ENCODE measurements around the gene MTUS2. TPM values are rescaled to one million over a fixed set of nuclear protein-coding genes. Genes with fewer than 3 reads are reported as not detected.
"Not testable (repeated sequence)": the region's sequence is repeated elsewhere in the genome, so short reads cannot be mapped to it uniquely, and the experiment has no call there.

MTUS2 gene
- total RNA-seq, 1 donor from 2014 or later = 0.67 TPM

DNA sequence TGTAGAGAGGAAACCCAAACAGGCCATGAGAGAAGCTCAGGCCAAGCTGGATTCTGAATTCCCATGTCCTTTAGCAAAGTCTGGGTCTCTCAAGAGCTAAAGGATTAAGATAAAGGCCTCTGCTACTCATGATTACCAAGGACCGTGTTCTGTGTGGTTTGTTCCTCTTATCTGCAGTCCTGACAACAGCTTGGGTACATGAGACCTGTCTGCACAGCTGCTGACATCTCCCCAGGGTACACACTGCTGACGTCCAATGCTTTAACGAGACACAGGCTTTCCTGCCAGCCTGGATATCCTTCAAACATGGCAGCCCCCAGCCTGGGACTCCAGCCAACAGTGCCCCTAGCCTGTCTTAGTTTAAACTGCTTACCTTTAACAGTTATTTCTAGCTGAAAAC is 564.3 kb downstream of the MTUS2 start:
- no peak for DNase-seq (ENCODE audit: low spot score)
- no peak overlapping the region for H3K27ac Mint-ChIP-seq
- TF ChIP-seq CTCF (IDR thresholded peaks at IDR 0.05) = no peak
- TF ChIP-seq EZH2 (IDR thresholded peaks at IDR 0.05) = no peak
- no peak for TF ChIP-seq EZH2phosphoT487 (IDR thresholded peaks at IDR 0.05)

GRCh38 chr13:29384871-29385270 is 564.7 kb downstream of the MTUS2 start:
- H3K4me1 Mint-ChIP-seq = no peaks in the 10 kb centered on the region
- Histone ChIP-seq H3K27ac (no peak overlapping the region), H2AFZ (replicated peaks) (no peak overlapping the region), H3K27me3 (no peaks in the 10 kb centered on the region), H3K4me3 (no peak overlapping the region), H3K9ac (no peak overlapping the region), H3K79me2 (ENCODE audit: low read depth) (no peaks in the 10 kb centered on the region), H3K9me3 (ENCODE audit: low read depth) (no peaks in the 10 kb centered on the region), H3K36me3 (no peaks in the 10 kb centered on the region), H3K4me2 (no peak overlapping the region), H4K20me1 (ENCODE audit: low read depth) (no peaks in the 10 kb centered on the region), H3F3A (ENCODE audit: low read depth) (peaks cover 3% of the 10 kb centered on the region), H3K4me1 (no peaks in the 10 kb centered on the region)
- no peaks in the 10 kb centered on the region for H3K9me3 Mint-ChIP-seq
- DNase-seq (ENCODE audit: low spot score) = no peak
- H3K36me3 Mint-ChIP-seq = no peaks in the 10 kb centered on the region
- TF ChIP-seq EZH2 (IDR thresholded peaks at IDR 0.05) = no peak
- H3K27me3 Mint-ChIP-seq (ENCODE audit: insufficient read depth, low read depth) = peaks cover 2% of the 10 kb centered on the region
- no peak overlapping the region for H3K4me3 Mint-ChIP-seq
- no peak overlapping the region for H3K27ac Mint-ChIP-seq

More for the DNA sequence above, 564.3 kb downstream of the MTUS2 start:
- Histone ChIP-seq H2AFZ (replicated peaks) (no peak overlapping the region), H3K79me2 (ENCODE audit: low read depth) (no peaks in the 10 kb centered on the region), H3K4me2 (no peak overlapping the region), H3K9ac (no peak overlapping the region), H3F3A (ENCODE audit: low read depth) (peaks cover 2% of the 10 kb centered on the region), H3K4me3 (no peak overlapping the region), H3K9me3 (ENCODE audit: low read depth) (no peaks in the 10 kb centered on the region), H3K27ac (no peak overlapping the region), H3K4me1 (no peaks in the 10 kb centered on the region), H3K27me3 (no peaks in the 10 kb centered on the region), H4K20me1 (ENCODE audit: low read depth) (no peaks in the 10 kb centered on the region), H3K36me3 (no peaks in the 10 kb centered on the region)
- Mint-ChIP-seq H3K4me1 (no peaks in the 10 kb centered on the region), H3K36me3 (no peaks in the 10 kb centered on the region), H3K9me3 (no peaks in the 10 kb centered on the region), H3K27me3 (ENCODE audit: insufficient read depth, low read depth) (peaks cover 2% of the 10 kb centered on the region), H3K4me3 (no peak overlapping the region)

- Histone ChIP-seq H3K27me3 (no peaks in the 10 kb centered on the region), H3K4me3 (no peak overlapping the region), H3K4me2 (no peak overlapping the region), H2AFZ (replicated peaks) (no peak overlapping the region), H3F3A (ENCODE audit: low read depth) (peaks cover 3% of the 10 kb centered on the region), H3K79me2 (ENCODE audit: low read depth) (no peaks in the 10 kb centered on the region), H3K36me3 (no peaks in the 10 kb centered on the region), H4K20me1 (ENCODE audit: low read depth) (no peaks in the 10 kb centered on the region), H3K9ac (no peak overlapping the region), H3K9me3 (ENCODE audit: low read depth) (no peaks in the 10 kb centered on the region), H3K27ac (no peak overlapping the region), H3K4me1 (no peaks in the 10 kb centered on the region)
- no peak for DNase-seq (ENCODE audit: low spot score)
- no peaks in the 10 kb centered on the region for H3K9me3 Mint-ChIP-seq
- no peak for TF ChIP-seq EZH2phosphoT487 (IDR thresholded peaks at IDR 0.05)
- no peak for TF ChIP-seq EZH2 (IDR thresholded peaks at IDR 0.05)
- TF ChIP-seq CTCF (IDR thresholded peaks at IDR 0.05) = no peak
- no peak overlapping the region for H3K27ac Mint-ChIP-seq
- no peak overlapping the region for H3K4me3 Mint-ChIP-seq
- H3K4me1 Mint-ChIP-seq = no peaks in the 10 kb centered on the region
- peaks cover 2% of the 10 kb centered on the region for H3K27me3 Mint-ChIP-seq (ENCODE audit: insufficient read depth, low read depth)
- no peaks in the 10 kb centered on the region for H3K36me3 Mint-ChIP-seq
Measured at GRCh38 chr13:29386246-29386645, 566.1 kb downstream of the MTUS2 start.

DNA sequence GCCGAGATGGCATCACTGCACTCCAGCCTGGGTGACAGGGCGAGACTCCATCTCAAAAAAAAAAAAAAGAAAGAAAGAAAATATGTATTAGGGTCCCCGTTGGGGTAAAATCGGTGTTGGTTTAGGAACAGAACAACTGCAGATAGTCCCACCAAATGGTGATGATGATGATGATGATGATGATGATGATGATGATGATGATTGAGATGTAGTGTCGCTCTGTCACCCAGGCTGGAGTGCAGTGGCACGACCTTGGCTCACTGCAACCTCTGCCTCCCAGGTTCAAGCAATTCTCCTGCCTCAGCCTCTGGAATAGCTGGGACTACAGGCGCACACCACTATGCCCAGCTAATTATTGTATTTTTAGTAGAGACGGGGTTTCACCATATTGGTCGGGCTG is 570.5 kb downstream of the MTUS2 start:
- DNase-seq (ENCODE audit: low spot score) = not testable (repeated sequence)

More for the DNA sequence above, 570.5 kb downstream of the MTUS2 start:
- H3K27ac Mint-ChIP-seq; H3K4me1 ChIP-seq; H3K9ac ChIP-seq; H3K27ac ChIP-seq; H3K79me2 ChIP-seq (ENCODE audit: low read depth); H3K4me2 ChIP-seq; H3K36me3 Mint-ChIP-seq; H3K9me3 Mint-ChIP-seq; H2AFZ ChIP-seq (replicated peaks); H3K27me3 Mint-ChIP-seq (ENCODE audit: insufficient read depth, low read depth); H4K20me1 ChIP-seq (ENCODE audit: low read depth); H3K4me1 Mint-ChIP-seq; H3K4me3 Mint-ChIP-seq; H3K4me3 ChIP-seq; H3K27me3 ChIP-seq; H3K9me3 ChIP-seq (ENCODE audit: low read depth); H3F3A ChIP-seq (ENCODE audit: low read depth); H3K36me3 ChIP-seq: not testable (repeated sequence)

All from neural progenitor cell (in vitro differentiated cells).